Daoy (cell line): Measurements from ENCODE around the gene SH3PXD2B. TPM values are rescaled to one million over a fixed set of nuclear protein-coding genes. Genes with fewer than 3 reads are reported as not detected.
"Not testable (repeated sequence)": the region's sequence is repeated elsewhere in the genome, so short reads cannot be mapped to it uniquely, and the experiment has no call there.

Source experiments
- DNase-seq: peaks from one replicate; pipeline ENCODE4 v3.0.0-alpha.2; 2015; ENCODE audit warnings: low read depth
- total RNA-seq: library from RNA; depleted of rRNA; stranded (reverse); fragments of >200 nt; shearing (Covaris generic); gene quantifications from 2 replicates; pipeline ENCODE4 v1.2.3, GENCODE V29; 2014

The SH3PXD2B gene
- total RNA-seq, 1 experiment from 2014 or later, result 10.9 TPM

- peak; percentile 78 for DNase-seq
These were observed 36.2 kb downstream of the SH3PXD2B start for GRCh38 chr5:172417983-172418630.

GRCh38 chr5:172417130-172417841, 37.0 kb downstream of the SH3PXD2B start:
- no peak for DNase-seq

GRCh38 chr5:172415362-172416275, 38.7 kb downstream of the SH3PXD2B start:
- no peak for DNase-seq

GRCh38 chr5:172414531-172415361, 39.6 kb downstream of the SH3PXD2B start:
- peak; percentile 45 for DNase-seq

- DNase-seq, result no peak
These were observed 40.6 kb downstream of the SH3PXD2B start for GRCh38 chr5:172413601-172414171.

GRCh38 chr5:172412724-172413286, 41.5 kb downstream of the SH3PXD2B start:
- peak; percentile 89 for DNase-seq

GRCh38 chr5:172411484-172412072, 42.7 kb downstream of the SH3PXD2B start:
- DNase-seq, result no peak

GRCh38 chr5:172410662-172411483, 43.5 kb downstream of the SH3PXD2B start:
- no peak for DNase-seq

GRCh38 chr5:172410160-172410559, 44.2 kb downstream of the SH3PXD2B start:
- peak; percentile 73 for DNase-seq

- DNase-seq, result not testable (repeated sequence)
These were observed 44.8 kb downstream of the SH3PXD2B start for GRCh38 chr5:172409477-172409876.

- DNase-seq, result peak; percentile 82
These were observed 46.5 kb downstream of the SH3PXD2B start for GRCh38 chr5:172407822-172408221.

- no peak for DNase-seq
These were observed 47.1 kb downstream of the SH3PXD2B start for GRCh38 chr5:172407241-172407691.

GRCh38 chr5:172405226-172406107, 48.9 kb downstream of the SH3PXD2B start:
- no peak for DNase-seq

GRCh38 chr5:172404746-172405145, 49.6 kb downstream of the SH3PXD2B start:
- no peak for DNase-seq

- DNase-seq, result no peak
These were observed 50.5 kb downstream of the SH3PXD2B start for GRCh38 chr5:172403817-172404216.

GRCh38 chr5:172403189-172403796, 51.0 kb downstream of the SH3PXD2B start:
- no peak for DNase-seq

GRCh38 chr5:172402531-172403188, 51.7 kb downstream of the SH3PXD2B start:
- no peak for DNase-seq
